GM20000 (cell line): ENCODE measurements around the gene FAM124A.

ENCODE experiments used
- DNase-seq: peaks from one replicate; pipeline ENCODE4 v3.0.0; 2012; ENCODE audit warnings: low spot score
- CTCF ChIP-seq: IDR thresholded peaks from 2 replicates; pipeline ENCODE4 v1.5.1; 2012; ENCODE audit warnings: mild to moderate bottlenecking, control low read depth; ENCODE audit errors: extremely low read depth, missing control alignments

FAM124A gene

DNA sequence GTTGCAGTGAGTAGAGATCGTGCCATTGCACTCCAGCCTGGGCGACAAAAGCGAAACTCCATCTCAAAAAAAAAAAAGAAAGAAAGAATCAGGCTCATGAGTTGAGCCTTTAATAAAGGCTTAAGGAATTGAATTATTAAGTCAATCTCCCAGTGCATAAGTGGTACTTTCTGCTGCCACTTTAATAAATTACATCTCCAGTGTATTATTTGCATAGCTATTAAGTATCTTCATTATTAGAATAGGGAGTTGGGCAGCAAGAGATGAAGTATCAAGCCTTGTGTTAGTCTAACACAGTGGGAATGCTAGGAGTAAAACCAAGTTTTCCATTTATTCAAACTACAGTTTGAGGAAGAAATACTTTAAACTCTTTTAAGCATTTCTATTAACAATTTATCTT, 15.6 kb upstream of the FAM124A start:
- no peak for TF ChIP-seq CTCF
- DNase-seq, result no peak

GRCh38 chr13:51207881-51208280, 14.3 kb upstream of the FAM124A start:
- no peak for TF ChIP-seq CTCF
- no peak for DNase-seq

DNA sequence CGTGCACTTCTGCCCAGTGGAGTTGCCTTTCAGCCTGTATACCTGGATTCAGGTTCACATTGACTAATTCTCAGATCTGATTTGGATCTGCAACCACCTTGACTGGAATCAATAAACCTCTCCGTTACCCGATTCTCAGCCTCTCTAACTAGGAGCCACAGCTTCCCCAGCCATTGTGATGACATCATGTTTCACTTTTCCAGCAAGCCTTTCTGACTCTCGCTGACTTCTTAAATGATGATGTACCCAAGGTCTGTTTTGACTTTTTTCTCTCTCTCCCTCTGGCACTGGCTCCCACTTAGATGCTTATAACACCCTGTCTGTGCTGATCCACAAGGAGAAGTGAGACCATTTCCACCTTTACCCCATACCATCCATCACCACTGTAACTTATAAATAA, 13.5 kb upstream of the FAM124A start:
- no peak for DNase-seq
- no peak for TF ChIP-seq CTCF

DNA sequence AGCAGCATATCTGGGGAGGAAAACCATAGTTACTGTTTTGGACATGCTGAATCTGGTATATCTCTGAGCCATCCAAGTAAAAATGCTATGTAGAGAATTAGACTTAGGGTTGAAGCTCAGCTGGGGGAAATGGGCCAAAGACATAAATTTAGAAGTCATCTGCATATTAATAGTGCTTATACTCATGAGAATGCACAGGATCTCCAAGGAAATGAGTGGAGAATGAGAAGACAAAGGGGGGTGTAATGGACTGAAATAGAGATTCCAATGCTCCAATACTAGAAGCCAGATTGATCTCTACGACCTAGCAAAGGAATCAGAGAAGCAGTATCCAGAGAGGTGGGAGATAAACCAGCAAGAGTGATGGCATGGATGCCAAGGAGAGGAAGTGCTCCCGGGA, 10.3 kb upstream of the FAM124A start:
- no peak for TF ChIP-seq CTCF

GRCh38 chr13:51212758-51213157, 9.4 kb upstream of the FAM124A start:
- TF ChIP-seq CTCF, result no peak
- DNase-seq, result no peak

More for the DNA sequence above, 10.3 kb upstream of the FAM124A start:
- DNase-seq, result no peak

GRCh38 chr13:51213173-51213728, 8.9 kb upstream of the FAM124A start:
- DNase-seq, result no peak
- TF ChIP-seq CTCF, result no peak

GRCh38 chr13:51218626-51219025, 3.6 kb upstream of the FAM124A start:
- no peak for DNase-seq
- TF ChIP-seq CTCF, result no peak
